Kidney (tissue), 14 donors: ENCODE results near the gene TGFBR2. TPM values are rescaled to one million over a fixed set of nuclear protein-coding genes. Genes with fewer than 3 reads are reported as not detected.

Experiments used
- DNase-seq, 5 donors: peaks; one replicate each; pipeline ENCODE4 v3.0.0-alpha.2; 2013 to 2020
- FAIRE-seq: peaks from 2 replicates; lab custom pipeline; 2012; peaks lifted over from hg19 to GRCh38; lab: Jason Lieb, UNC
- H3K27ac ChIP-seq, 2 donors: one replicate each; pipeline ENCODE4 v1.7.0; 2013; ENCODE audit warnings: low read depth in 2 of 2, low read length in 2 of 2, inconsistent platforms in 1 of 2
- H3K27me3 ChIP-seq: one replicate; pipeline ENCODE4 v1.7.1; 2013; ENCODE audit warnings: low read length, inconsistent platforms; ENCODE audit not compliant: control insufficient read depth, insufficient read depth
- H3K36me3 ChIP-seq, 3 donors: one replicate each; pipeline versions ENCODE4 v1.7.0 to v1.7.1; 2013; ENCODE audit warnings: low read length in 3 of 3, control low read depth in 1 of 3, inconsistent platforms in 1 of 3; ENCODE audit not compliant: insufficient read depth in 3 of 3, control insufficient read depth in 2 of 3
- H3K4me1 ChIP-seq, 3 donors: one replicate each; pipeline versions ENCODE4 v1.7.0 to v1.7.1; 2013; ENCODE audit warnings: low read length in 3 of 3, inconsistent platforms in 1 of 3, low read depth in 1 of 3; ENCODE audit not compliant: control insufficient read depth in 2 of 3, insufficient read depth in 2 of 3
- H3K4me3 ChIP-seq, 3 donors: one replicate each; pipeline versions ENCODE4 v1.7.0 to v1.8.1; 2013; ENCODE audit warnings: low read length in 3 of 3, control low read depth in 1 of 3, inconsistent platforms in 1 of 3
- H3K9ac ChIP-seq, 3 donors: one replicate each; pipeline versions ENCODE4 v1.7.0 to v1.7.1; 2013; ENCODE audit warnings: low read length in 3 of 3, control low read depth in 1 of 3, inconsistent platforms in 1 of 3
- H3K9me3 ChIP-seq, 3 donors: one replicate each; pipeline versions ENCODE4 v1.7.0 to v1.7.1; 2013; ENCODE audit warnings: low read length in 3 of 3, control low read depth in 1 of 3, inconsistent platforms in 1 of 3; ENCODE audit not compliant: control insufficient read depth in 2 of 3, insufficient read depth in 1 of 3
- CTCF ChIP-seq: IDR thresholded peaks from 3 replicates; pipeline ENCODE4 v1.5.1; 2012; ENCODE audit warnings: mild to moderate bottlenecking, moderate library complexity, borderline replicate concordance; ENCODE audit not compliant: insufficient read depth; ENCODE audit errors: extremely low read depth
- intact Hi-C: fragments of 100-400 bp; cut with DNase I; formaldehyde crosslinking; loops from one replicate; pipeline ENCODE4 v1.11.1; 2022
- polyA plus RNA-seq: library from polyadenylated mRNA; stranded (reverse); fragments of 350-450 nt; fragmentation: Illumina TruSeq; extraction: RNeasy Lipid Tissue Mini Kit (QIAGEN cat#74804); gene quantifications from one replicate; pipeline ENCODE4 v1.2.3, GENCODE V29; 2014; ENCODE audit warnings: low read depth, low replicate concordance; ENCODE audit not compliant: insufficient read depth
- total RNA-seq: library from RNA; stranded (reverse); fragmentation: NEBNext Ultra II Directional; extraction: Animal tissue kit (Norgen Biotek cat#: 25700); gene quantifications from one replicate; pipeline ENCODE4 v1.2.1, GENCODE V29; 2021
- donor health status: control.
- donor health status: control.
- donor health status: control.
- donor health status: control.
- donor health status: control.
- donor health status: DM: yes; HTN: yes; CAD: no.
- donor health status: Normal renal cell carcinoma (clear cell type).

The TGFBR2 gene
- total and polyA plus RNA-seq, 2 donors from 2014 or later, result 81.8 to 243 TPM

- DNase-seq (no peak), FAIRE-seq (no peak)
- Histone ChIP-seq H3K27ac (no peak overlapping the region), H3K4me3 (no peak overlapping the region), H3K27me3 (no peaks in the 10 kb centered on the region), H3K4me1 (peaks cover 7 to 28% (median 15%) of the 10 kb centered on the region in 3 donors), H3K9me3 (no peaks in the 10 kb centered on the region), H3K36me3 (peaks cover 0 to 8% (median 2%) of the 10 kb centered on the region in 3 donors), H3K9ac (no peak overlapping the region)
- TF ChIP-seq CTCF, result no peak
- intact Hi-C loops, result no loop called here
Measured at GRCh38 chr3:30662836-30663235, 56.4 kb downstream of the TGFBR2 start.

GRCh38 chr3:30663533-30664241 lies 57.3 kb downstream of the TGFBR2 start:
- no peak for TF ChIP-seq CTCF
- Histone ChIP-seq H3K4me1 (peaks cover 7 to 20% (median 8%) of the 10 kb centered on the region in 3 donors), H3K9ac (no peak overlapping the region), H3K27me3 (no peaks in the 10 kb centered on the region), H3K27ac (no peak overlapping the region), H3K9me3 (no peaks in the 10 kb centered on the region), H3K36me3 (peaks cover 0 to 14% (median 0%) of the 10 kb centered on the region in 3 donors), H3K4me3 (no peak overlapping the region)
- FAIRE-seq (no peak), DNase-seq (no peak)
- intact Hi-C loops, result no loop called here

- Histone ChIP-seq H3K9me3 (no peaks in the 10 kb centered on the region), H3K9ac (no peak overlapping the region), H3K4me3 (no peak overlapping the region), H3K27ac (no peak overlapping the region), H3K36me3 (peaks cover 0 to 16% (median 0%) of the 10 kb centered on the region in 3 donors), H3K4me1 (peaks cover under 1 to 14% (median 4%) of the 10 kb centered on the region in 3 donors), H3K27me3 (no peaks in the 10 kb centered on the region)
- DNase-seq (no peak), FAIRE-seq (no peak)
- intact Hi-C loops, result no loop called here
- TF ChIP-seq CTCF, result no peak
Measured at GRCh38 chr3:30664459-30664858, 58.1 kb downstream of the TGFBR2 start.
